Fibroblast of lung (primary cell): Measurements from ENCODE around the gene CBFA2T2.

ENCODE experiments used
- EZH2 ChIP-seq: IDR thresholded peaks from 2 replicates; pipeline ENCODE4 v1.5.1; 2012; ENCODE audit warnings: low read length, control low read depth, mild to moderate bottlenecking; ENCODE audit errors: missing control alignments
- TF ChIP-seq, protein P1 (sequence below), 2 donors: IDR thresholded peaks in 1 of 2; conservative IDR thresholded peaks in 1 of 2; 1 replicate in 1 of 2; 2 replicates in 1 of 2; pipeline ENCODE4 v1.5.1; 2011 to 2012; ENCODE audit warnings: low read length in 2 of 2, control low read depth in 1 of 2, inconsistent platforms in 1 of 2, low read depth in 1 of 2, mild to moderate bottlenecking in 1 of 2

DNA sequence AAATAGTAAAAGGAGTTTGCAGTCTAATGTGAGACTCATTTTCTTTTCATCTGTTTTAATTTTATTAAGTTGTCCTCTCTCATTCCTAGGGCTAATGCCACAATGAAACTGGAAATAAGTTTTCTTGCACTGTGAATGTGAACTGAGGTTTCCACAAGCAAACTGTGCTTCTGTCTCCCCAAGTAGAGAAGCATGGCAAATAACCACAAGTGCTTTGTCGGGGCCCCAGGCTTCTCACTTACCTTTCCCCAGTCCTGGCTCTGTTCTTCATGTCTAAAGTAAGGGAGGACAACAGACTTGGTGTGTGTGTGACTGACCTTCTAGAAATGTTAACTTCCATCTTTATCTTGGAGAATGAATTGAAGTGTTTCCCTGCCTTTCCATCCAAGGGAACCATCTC lies 80.8 kb downstream of the CBFA2T2 start:
- TF ChIP-seq, protein P1, sequence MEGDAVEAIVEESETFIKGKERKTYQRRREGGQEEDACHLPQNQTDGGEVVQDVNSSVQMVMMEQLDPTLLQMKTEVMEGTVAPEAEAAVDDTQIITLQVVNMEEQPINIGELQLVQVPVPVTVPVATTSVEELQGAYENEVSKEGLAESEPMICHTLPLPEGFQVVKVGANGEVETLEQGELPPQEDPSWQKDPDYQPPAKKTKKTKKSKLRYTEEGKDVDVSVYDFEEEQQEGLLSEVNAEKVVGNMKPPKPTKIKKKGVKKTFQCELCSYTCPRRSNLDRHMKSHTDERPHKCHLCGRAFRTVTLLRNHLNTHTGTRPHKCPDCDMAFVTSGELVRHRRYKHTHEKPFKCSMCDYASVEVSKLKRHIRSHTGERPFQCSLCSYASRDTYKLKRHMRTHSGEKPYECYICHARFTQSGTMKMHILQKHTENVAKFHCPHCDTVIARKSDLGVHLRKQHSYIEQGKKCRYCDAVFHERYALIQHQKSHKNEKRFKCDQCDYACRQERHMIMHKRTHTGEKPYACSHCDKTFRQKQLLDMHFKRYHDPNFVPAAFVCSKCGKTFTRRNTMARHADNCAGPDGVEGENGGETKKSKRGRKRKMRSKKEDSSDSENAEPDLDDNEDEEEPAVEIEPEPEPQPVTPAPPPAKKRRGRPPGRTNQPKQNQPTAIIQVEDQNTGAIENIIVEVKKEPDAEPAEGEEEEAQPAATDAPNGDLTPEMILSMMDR (conservative IDR thresholded peaks at IDR 0.05 in 1 of 2, IDR thresholded peaks at IDR 0.05 in 1 of 2; ENCODE audit: low read depth in 1 of 2, low read length in 2 of 2): no peak
- no peak for TF ChIP-seq EZH2
